ENCODE data around the gene GEMIN7. TPM values are rescaled to one million over a fixed set of nuclear protein-coding genes. Genes with fewer than 3 reads are reported as not detected.

Gene GEMIN7
- total RNA-seq, 4 donors from 2014 or later: 8.8 to 30.3 (median 21.8) TPM

GRCh38 chr19:45100846-45101252 lies 21.8 kb downstream of the GEMIN7 start:
- H3K4me1 ChIP-seq: peaks cover 0 to 91% (median 35%) of the 10 kb centered on the region in 4 donors
- H3K36me3 ChIP-seq: peaks cover 0 to 10% (median 0%) of the 10 kb centered on the region in 3 donors
- TF ChIP-seq POLR2A (IDR thresholded peaks at IDR 0.05) (no peak), EP300 (IDR thresholded peaks at IDR 0.05) (no peak), CTCF (IDR thresholded peaks at IDR 0.05) (no peak)
- WGBS, 2 donors: 42 to 67% methylated on average over 7 of the region's 8 CpGs
- H3K27ac ChIP-seq: no peak overlapping the region
- no peaks in the 10 kb centered on the region for H3K9me3 ChIP-seq
- DNase-seq (ENCODE audit: low spot score in 2 of 2): no peak
- H3K27me3 ChIP-seq: no peaks in the 10 kb centered on the region
- no peak overlapping the region for H3K4me3 ChIP-seq

DNA sequence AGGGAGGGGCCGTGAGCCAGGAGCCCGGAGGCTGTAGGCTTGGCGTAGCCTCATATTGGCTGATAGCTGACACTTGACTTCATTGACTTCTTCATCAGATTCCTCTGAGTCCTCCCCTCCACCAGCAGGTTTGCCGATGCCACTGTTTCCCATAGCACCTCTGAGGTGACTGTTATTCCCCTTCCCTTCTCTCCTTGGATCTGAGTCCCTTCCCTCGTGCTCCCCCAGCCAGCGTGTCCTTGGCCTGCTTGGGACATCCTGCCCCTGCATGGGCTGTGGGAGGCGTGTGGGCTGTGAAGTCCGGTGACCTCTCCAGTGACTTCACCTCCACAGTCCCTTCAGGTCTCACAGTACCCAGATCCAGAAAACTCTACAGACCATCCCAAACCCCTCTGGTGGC lies 22.7 kb downstream of the GEMIN7 start:
- no peak for DNase-seq (ENCODE audit: low spot score in 2 of 2)
- TF ChIP-seq POLR2A (IDR thresholded peaks at IDR 0.05) (no peak), EP300 (IDR thresholded peaks at IDR 0.05) (no peak), CTCF (IDR thresholded peaks at IDR 0.05) (no peak)
- H3K27ac ChIP-seq: no peak overlapping the region
- no peak overlapping the region for H3K4me3 ChIP-seq
- no peaks in the 10 kb centered on the region for H3K27me3 ChIP-seq
- peaks cover 0 to 10% (median 0%) of the 10 kb centered on the region in 3 donors for H3K36me3 ChIP-seq
- 86 to 90% methylated on average over 8 of the region's 8 CpGs for WGBS, 2 donors
- H3K9me3 ChIP-seq: no peaks in the 10 kb centered on the region
- H3K4me1 ChIP-seq: peaks cover 0 to 82% (median 30%) of the 10 kb centered on the region in 4 donors

DNA sequence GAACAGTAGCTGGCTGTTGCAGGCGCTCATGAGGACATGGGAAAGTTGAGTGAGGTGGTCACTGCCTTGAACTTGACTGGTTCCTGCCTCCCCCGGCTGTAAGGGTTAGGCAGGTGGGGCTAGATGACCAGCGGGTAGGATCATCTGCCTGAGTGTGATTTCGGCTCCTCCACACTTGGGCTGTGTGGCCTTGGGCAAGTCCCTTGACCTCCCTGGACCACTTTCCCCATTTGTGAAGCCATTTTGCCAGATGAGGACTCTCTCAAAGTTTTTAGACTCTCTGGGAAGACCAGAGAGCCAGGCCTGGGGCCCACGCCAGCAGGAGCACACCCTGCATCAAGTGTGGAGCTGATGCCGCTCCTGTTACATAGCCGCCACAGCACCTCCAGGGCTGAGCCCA lies 23.4 kb downstream of the GEMIN7 start:
- no peaks in the 10 kb centered on the region for H3K9me3 ChIP-seq
- H3K36me3 ChIP-seq: peaks cover 0 to 10% (median 0%) of the 10 kb centered on the region in 3 donors
- peaks cover 0 to 75% (median 29%) of the 10 kb centered on the region in 4 donors for H3K4me1 ChIP-seq
- H3K27ac ChIP-seq: no peak overlapping the region
- TF ChIP-seq CTCF (IDR thresholded peaks at IDR 0.05): no peak
- no peak for TF ChIP-seq EP300 (IDR thresholded peaks at IDR 0.05)
- TF ChIP-seq POLR2A (IDR thresholded peaks at IDR 0.05): no peak
- H3K27me3 ChIP-seq: no peaks in the 10 kb centered on the region
- no peak for DNase-seq (ENCODE audit: low spot score in 2 of 2)
- no peak overlapping the region for H3K4me3 ChIP-seq
- 91 to 99% methylated on average over 7 of the region's 7 CpGs for WGBS, 2 donors

- TF ChIP-seq CTCF (IDR thresholded peaks at IDR 0.05): no peak
- Histone ChIP-seq H3K4me1 (peaks cover 0 to 68% (median 23%) of the 10 kb centered on the region in 4 donors), H3K9me3 (no peaks in the 10 kb centered on the region), H3K4me3 (peak overlapping the region in 1 of 4 donors; percentile 15), H3K27me3 (no peaks in the 10 kb centered on the region), H3K36me3 (peaks cover 0 to 10% (median 0%) of the 10 kb centered on the region in 3 donors), H3K27ac (no peak overlapping the region)
- no peak for DNase-seq (ENCODE audit: low spot score in 2 of 2)
- 34 to 52% methylated on average over 13 to 15 of the region's 15 CpGs for WGBS, 2 donors
These were observed 24.1 kb downstream of the GEMIN7 start for GRCh38 chr19:45103156-45103507.

- peak overlapping the region in 1 of 4 donors; percentile 15 for H3K4me3 ChIP-seq
These were observed 24.7 kb downstream of the GEMIN7 start for GRCh38 chr19:45103508-45104319.

More at GRCh38 chr19:45103508-45104319, 24.7 kb downstream of the GEMIN7 start:
- Histone ChIP-seq H3K9me3 (no peaks in the 10 kb centered on the region), H3K27me3 (no peaks in the 10 kb centered on the region), H3K36me3 (peaks cover 0 to 10% (median 0%) of the 10 kb centered on the region in 3 donors), H3K27ac (no peak overlapping the region), H3K4me1 (peaks cover 0 to 63% (median 20%) of the 10 kb centered on the region in 4 donors)
- no peak for TF ChIP-seq CTCF (IDR thresholded peaks at IDR 0.05)
- no peak for TF ChIP-seq POLR2A (IDR thresholded peaks at IDR 0.05)
- no peak for TF ChIP-seq EP300 (IDR thresholded peaks at IDR 0.05)
- WGBS, 2 donors: 30% methylated on average over 24 to 26 of the region's 26 CpGs
- no peak for DNase-seq (ENCODE audit: low spot score in 2 of 2)
